ENCODE data around the gene ZNF148. TPM values are rescaled to one million over a fixed set of nuclear protein-coding genes. Genes with fewer than 3 reads are reported as not detected.

ZNF148 gene
- total RNA-seq, 2 donors from 2014 or later: 12.5 to 15.0 TPM

DNA sequence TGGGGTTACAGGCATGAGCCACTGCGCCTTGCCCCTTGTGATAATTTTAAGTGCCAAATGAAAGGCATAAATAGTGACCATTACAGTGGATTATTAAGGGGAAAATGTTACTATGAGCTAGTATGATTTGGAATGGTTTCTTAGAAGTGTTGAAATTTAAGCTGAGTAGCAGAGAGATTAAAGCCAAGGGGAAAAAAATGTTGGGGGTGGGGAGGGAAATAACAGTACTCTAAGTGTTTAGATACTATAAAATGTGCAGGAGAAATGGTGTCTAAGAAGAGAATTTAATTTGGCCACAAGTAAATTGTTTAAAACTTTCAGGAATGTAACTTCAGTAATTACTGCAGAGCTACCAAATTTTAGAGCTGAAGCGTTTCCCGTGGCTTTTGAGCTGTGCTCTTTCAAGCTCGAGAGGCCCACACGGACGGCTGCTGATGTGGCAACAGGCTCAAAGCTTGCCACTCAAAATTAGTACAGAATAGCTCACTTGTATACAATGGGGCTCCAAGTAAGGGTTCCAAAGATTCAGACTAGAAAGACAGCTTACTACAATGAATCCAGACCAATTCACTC lies 138.7 kb downstream of the ZNF148 start:
- H3K27ac ChIP-seq: no peak overlapping the region
- H3K9me3 ChIP-seq: no peaks in the 10 kb centered on the region
- no peak for ATAC-seq
- H3K4me3 ChIP-seq: no peak overlapping the region
- intact Hi-C loops (cut with DNase I): no loop called here
- no peak for TF ChIP-seq POLR2A (IDR thresholded peaks at IDR 0.05)
- TF ChIP-seq, protein P1, sequence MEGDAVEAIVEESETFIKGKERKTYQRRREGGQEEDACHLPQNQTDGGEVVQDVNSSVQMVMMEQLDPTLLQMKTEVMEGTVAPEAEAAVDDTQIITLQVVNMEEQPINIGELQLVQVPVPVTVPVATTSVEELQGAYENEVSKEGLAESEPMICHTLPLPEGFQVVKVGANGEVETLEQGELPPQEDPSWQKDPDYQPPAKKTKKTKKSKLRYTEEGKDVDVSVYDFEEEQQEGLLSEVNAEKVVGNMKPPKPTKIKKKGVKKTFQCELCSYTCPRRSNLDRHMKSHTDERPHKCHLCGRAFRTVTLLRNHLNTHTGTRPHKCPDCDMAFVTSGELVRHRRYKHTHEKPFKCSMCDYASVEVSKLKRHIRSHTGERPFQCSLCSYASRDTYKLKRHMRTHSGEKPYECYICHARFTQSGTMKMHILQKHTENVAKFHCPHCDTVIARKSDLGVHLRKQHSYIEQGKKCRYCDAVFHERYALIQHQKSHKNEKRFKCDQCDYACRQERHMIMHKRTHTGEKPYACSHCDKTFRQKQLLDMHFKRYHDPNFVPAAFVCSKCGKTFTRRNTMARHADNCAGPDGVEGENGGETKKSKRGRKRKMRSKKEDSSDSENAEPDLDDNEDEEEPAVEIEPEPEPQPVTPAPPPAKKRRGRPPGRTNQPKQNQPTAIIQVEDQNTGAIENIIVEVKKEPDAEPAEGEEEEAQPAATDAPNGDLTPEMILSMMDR (IDR thresholded peaks at IDR 0.05): no peak
- H3K36me3 ChIP-seq (replicated peaks in 1 of 2; ENCODE audit: insufficient read depth in 1 of 2, low read depth in 2 of 2): peaks cover 0 to 4% of the 10 kb centered on the region in 2 donors
- no peaks in the 10 kb centered on the region for H3K27me3 ChIP-seq
- DNase-seq: no peak
- no peaks in the 10 kb centered on the region for H3K4me1 ChIP-seq
- WGBS, 2 donors: 89 to 91% methylated on average over 6 of the region's 6 CpGs

DNA sequence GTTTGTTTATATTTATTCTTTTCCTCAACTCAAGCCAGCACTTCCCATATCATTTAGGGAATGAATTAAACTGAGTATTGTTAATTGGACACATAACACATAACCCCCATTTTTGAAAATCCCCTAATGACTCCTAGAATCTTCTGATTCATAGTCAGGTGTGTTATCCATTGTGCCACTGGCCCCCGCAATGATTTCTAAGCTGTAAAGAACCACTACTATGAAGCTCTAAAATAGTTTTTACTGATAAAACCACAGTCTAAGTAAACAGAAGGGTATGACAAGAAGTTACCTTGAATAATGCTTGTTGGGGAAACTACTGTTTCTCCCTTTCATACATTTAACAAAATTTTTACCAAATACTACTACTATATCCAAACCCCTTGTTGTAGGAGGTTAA lies 140.3 kb downstream of the ZNF148 start:
- TF ChIP-seq POLR2A (IDR thresholded peaks at IDR 0.05): no peak
- TF ChIP-seq, protein P1 (IDR thresholded peaks at IDR 0.05): no peak
- no peak for DNase-seq
- Histone ChIP-seq H3K4me3 (no peak overlapping the region), H3K27me3 (no peaks in the 10 kb centered on the region), H3K4me1 (no peaks in the 10 kb centered on the region), H3K36me3 (replicated peaks in 1 of 2; ENCODE audit: insufficient read depth in 1 of 2, low read depth in 2 of 2) (peaks cover 0 to 4% of the 10 kb centered on the region in 2 donors), H3K27ac (no peak overlapping the region), H3K9me3 (no peaks in the 10 kb centered on the region)
- no peak for ATAC-seq
- intact Hi-C loops (cut with DNase I): no loop called here
- 93 to 100% methylated on average over 1 of the region's 1 CpG for WGBS, 2 donors

DNA sequence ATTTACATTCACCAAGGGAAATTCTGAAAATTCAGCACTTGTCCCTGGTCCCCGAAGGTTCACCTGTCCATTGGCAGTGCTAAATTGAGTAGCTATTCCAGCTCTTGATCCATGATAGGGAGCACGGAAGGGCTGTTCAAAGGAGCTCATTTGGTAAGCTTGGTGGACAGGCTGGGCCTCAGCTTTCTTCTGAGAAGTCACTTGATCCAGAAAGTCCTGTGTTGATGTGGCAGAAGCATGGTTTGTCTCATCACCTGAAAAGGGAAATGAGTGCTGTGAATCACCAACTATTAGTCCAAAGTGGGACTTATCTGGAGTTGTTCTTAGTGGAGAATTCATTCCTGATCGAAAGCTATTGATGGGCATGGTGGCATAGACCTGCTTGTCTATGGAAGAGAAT lies 142.7 kb downstream of the ZNF148 start:
- ATAC-seq (no peak), DNase-seq (no peak)
- intact Hi-C loops (cut with DNase I): no loop called here
- no peaks in the 10 kb centered on the region for H3K4me1 ChIP-seq
- 93 to 95% methylated on average over 3 of the region's 3 CpGs for WGBS, 2 donors
- TF ChIP-seq, protein P1 (IDR thresholded peaks at IDR 0.05): no peak
- no peak for TF ChIP-seq POLR2A (IDR thresholded peaks at IDR 0.05)
- no peak overlapping the region for H3K27ac ChIP-seq
- H3K27me3 ChIP-seq: no peaks in the 10 kb centered on the region
- peaks cover 0 to 4% of the 10 kb centered on the region in 2 donors for H3K36me3 ChIP-seq (replicated peaks in 1 of 2; ENCODE audit: insufficient read depth in 1 of 2, low read depth in 2 of 2)
- no peak overlapping the region for H3K4me3 ChIP-seq
- H3K9me3 ChIP-seq: no peaks in the 10 kb centered on the region

DNA sequence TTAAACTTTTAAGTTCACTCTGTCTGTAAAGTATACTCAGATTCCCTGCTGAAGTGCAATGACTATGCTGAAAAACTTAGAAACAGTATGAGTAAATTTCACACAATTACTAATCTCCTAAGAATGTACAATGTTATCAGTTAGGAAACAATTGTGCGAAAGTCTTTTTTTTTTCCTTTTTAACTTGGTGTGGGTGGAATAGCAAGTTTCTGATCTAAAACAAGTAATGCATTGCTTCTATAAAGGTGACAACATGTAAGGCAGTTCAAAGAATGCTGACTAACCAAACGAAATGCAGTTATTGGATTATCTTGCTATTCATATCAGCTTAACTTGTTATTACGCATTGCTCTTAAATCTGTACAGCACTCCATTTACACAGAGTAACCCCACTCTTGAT lies 143.2 kb downstream of the ZNF148 start:
- intact Hi-C loops (cut with DNase I): no loop called here
- ATAC-seq: no peak
- no peak overlapping the region for H3K27ac ChIP-seq
- H3K36me3 ChIP-seq (replicated peaks in 1 of 2; ENCODE audit: insufficient read depth in 1 of 2, low read depth in 2 of 2): peaks cover 0 to 4% of the 10 kb centered on the region in 2 donors
- H3K27me3 ChIP-seq: no peaks in the 10 kb centered on the region
- H3K4me3 ChIP-seq: no peak overlapping the region
- WGBS, 2 donors: 56 to 57% methylated on average over 3 of the region's 3 CpGs
- no peak for TF ChIP-seq POLR2A (IDR thresholded peaks at IDR 0.05)
- no peaks in the 10 kb centered on the region for H3K9me3 ChIP-seq
- DNase-seq: no peak
- no peaks in the 10 kb centered on the region for H3K4me1 ChIP-seq

DNA sequence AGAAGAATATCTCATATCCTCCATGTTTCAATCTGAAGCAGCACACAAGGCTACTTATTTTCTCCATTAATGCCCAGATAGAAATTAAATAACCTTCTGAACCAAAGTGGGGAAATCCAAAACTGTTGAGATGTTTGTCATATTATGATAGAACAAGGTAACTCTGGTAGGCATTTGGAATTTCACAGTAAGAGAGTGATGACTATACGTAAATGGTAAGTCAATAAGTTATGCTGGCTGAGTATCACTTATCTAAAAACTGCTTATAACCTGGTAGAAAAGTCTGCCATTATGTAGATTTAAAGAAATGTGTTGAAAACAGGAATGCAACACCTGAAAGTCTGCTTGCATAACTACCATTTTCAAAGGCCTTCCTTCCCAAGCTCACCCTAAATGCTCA lies 145.4 kb downstream of the ZNF148 start:
- Histone ChIP-seq H3K9me3 (no peaks in the 10 kb centered on the region), H3K4me1 (no peaks in the 10 kb centered on the region), H3K27me3 (no peaks in the 10 kb centered on the region), H3K4me3 (no peak overlapping the region), H3K27ac (no peak overlapping the region), H3K36me3 (replicated peaks in 1 of 2; ENCODE audit: insufficient read depth in 1 of 2, low read depth in 2 of 2) (peaks cover 0 to 4% of the 10 kb centered on the region in 2 donors)
- no peak for ATAC-seq
- WGBS, 2 donors: 93 to 100% methylated on average over 1 of the region's 1 CpG
- DNase-seq: no peak
- intact Hi-C loops (cut with DNase I): no loop called here
- TF ChIP-seq, protein P1 (IDR thresholded peaks at IDR 0.05): no peak
- no peak for TF ChIP-seq POLR2A (IDR thresholded peaks at IDR 0.05)
